IPS DF 19.7 (cell line): ENCODE measurements around the gene PTPRN2.
"Not testable (repeated sequence)": the region's sequence is repeated elsewhere in the genome, so short reads cannot be mapped to it uniquely, and the experiment has no call there.

Experiments
- DNase-seq: peaks from one replicate; pipeline ENCODE4 v3.0.0-alpha.2; 2013; ENCODE audit warnings: low read depth, low spot score

Gene PTPRN2

DNA sequence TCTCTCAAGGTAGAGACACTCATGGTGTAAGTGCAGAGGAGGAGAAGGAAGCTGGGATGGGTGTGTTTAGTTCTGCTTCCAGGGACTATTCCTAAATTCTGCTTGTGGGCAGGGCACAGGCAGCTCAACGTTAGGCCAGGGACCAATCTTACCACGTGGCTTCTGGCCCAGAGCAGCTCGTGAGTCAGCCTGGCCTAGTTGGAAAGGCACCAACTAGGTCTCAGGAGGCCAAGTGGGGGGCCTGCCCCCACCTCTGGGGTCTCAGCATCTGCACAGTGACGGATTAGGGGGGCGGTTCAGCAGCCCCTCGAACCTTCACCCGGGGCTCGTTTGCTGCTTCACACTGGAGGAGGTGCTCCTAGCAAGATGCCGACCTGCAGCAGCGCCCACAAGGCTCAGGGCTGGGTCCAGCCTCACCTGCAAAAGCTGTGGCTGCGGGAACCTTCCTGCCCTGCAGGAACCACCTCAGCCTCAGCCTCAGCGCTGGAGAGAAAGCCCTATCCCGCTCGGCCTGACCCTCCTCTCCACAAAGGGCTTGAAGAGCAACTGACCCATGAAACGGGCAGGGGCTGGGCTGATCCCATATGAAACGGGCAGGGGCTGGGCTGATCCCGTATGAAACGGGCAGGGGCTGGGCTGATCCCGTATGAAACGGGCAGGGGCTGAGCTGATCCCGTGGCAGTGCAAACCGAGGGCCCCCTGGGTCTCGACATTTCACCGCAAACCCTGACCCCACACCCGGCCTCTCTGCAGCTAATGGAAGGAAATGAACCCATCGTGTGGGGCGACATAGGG is 803.4 kb downstream of the PTPRN2 start:
- no peak for DNase-seq

DNA sequence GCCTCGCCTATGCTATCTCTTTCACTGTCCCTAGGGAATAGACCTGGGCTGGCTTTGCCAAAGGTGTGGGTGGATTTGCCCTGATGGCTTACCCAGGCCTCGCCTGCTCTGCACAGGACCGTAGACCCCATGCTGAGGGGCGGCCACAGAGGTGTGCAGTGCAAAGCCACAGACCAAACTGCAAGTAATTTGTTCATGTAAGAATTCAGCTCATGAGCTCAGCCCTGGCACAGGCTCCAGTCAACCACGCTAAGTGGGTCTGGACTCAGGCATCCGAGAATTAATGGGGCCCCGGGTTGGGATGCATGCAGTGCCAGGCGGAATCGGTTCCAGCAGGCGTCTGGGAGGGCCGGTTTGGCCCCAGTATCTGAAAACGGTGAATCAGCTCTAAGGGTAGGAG is 805.6 kb downstream of the PTPRN2 start:
- no peak for DNase-seq

DNA sequence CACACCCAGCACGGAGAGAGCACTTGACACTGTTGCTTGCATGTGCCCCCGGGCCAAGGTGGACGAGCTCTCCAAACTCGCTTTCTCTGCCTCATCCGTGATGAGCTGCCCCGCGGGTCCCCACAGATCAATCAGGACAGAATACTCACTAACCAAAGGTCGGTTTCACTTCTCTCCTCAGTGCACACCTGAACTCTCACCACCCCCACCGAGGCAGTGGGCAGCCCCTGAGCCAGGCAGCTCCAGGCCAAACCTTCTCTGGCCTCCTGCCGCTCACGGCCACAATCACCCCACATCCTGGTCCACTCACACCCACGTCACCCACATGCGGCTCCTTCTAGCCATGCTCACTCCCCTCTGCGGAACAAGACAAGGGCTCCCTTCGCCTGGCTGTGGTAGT is 806.9 kb downstream of the PTPRN2 start:
- DNase-seq = no peak

DNA sequence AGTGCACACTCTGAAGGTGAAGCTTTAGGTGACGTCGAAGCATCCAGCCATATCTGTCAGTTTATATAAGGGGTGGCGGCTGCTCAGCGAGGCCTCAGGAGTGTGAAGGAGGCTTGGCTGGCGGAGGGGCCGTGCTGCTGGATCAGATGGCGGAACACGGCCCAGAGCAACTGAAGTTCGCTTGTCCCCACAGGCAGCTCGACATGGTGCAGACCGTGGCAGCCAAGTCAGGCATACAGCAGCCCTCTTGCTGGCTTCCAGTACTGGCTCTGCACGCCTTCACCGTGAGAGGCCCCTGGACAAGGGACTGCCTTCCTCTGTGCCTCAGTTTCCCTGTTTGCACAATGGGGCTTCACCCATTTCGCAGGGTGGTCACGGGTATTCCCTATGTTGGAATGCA is 807.3 kb downstream of the PTPRN2 start:
- no peak for DNase-seq

DNA sequence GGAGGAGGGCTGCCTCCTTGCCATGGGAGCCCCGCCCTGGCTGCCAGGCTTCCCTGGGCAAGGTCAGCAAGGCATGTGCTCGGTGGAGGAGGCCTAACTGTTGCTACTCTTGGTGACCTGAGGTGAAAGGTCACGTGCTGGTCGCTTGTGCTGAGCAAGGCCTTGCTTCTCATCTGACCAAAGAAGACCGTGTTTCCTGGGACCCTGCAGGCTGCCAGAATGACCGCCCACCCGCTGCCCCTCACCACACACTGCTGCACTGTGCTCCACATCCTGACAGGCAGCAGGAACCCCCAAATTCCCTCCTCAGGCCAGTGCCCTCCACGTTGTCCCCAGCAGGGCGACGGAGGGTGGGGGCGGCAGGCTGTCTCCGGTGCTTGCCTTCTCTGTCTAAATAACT is 808.4 kb downstream of the PTPRN2 start:
- no peak for DNase-seq

DNA sequence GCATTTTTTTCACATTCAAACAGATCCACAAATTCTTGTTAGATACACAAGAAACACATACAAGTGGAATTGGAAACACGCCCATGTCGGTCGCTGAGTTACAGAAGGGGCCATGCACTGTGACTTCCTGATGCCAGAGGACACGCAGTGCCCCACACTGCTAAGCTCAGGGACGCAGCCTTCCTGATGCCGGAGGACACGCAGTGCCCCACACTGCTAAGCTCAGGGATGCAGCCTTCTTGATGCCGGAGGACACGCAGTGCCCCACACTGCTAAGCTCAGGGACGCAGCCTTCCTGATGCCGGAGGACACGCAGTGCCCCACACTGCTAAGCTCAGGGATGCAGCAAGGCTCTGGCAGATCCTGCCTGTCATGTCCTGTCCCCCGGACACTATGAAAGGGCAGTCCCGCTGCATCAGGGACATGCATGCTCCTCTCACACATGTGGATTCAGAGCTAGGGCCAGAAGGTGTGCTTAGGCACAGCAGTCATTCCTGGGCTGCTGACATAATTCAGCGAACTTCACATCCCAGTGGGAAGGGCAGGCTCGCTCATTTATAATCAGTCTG is 810.3 kb downstream of the PTPRN2 start:
- DNase-seq = not testable (repeated sequence)

- DNase-seq = no peak
These were observed 811.9 kb downstream of the PTPRN2 start for GRCh38 chr7:157775560-157776332.

GRCh38 chr7:157775021-157775559 is 812.5 kb downstream of the PTPRN2 start:
- DNase-seq = no peak

DNA sequence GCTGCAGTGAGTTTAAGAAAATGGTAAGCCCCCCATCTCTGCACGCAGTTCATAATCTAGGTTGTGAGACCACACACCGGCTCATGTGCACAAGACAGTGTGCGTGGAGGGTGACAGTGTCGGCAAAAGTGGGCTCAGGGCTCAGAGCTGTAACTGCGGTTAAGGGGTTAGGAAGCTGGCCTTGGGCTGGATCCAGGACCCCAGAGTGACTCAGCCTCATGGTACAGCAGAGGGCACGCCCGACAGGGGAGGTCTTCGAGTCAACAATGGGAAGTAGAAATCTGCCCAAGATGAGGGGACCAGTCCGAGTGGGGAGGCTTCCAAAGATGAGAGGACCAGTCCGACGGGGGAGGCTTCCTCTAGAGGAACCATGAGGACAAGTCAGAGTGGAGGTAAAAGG is 813.1 kb downstream of the PTPRN2 start:
- no peak for DNase-seq

GRCh38 chr7:157773361-157773760 is 814.3 kb downstream of the PTPRN2 start:
- no peak for DNase-seq

- DNase-seq = no peak
These were observed 815.0 kb downstream of the PTPRN2 start for GRCh38 chr7:157772486-157773130.

GRCh38 chr7:157771689-157772088 is 815.9 kb downstream of the PTPRN2 start:
- DNase-seq = no peak

DNA sequence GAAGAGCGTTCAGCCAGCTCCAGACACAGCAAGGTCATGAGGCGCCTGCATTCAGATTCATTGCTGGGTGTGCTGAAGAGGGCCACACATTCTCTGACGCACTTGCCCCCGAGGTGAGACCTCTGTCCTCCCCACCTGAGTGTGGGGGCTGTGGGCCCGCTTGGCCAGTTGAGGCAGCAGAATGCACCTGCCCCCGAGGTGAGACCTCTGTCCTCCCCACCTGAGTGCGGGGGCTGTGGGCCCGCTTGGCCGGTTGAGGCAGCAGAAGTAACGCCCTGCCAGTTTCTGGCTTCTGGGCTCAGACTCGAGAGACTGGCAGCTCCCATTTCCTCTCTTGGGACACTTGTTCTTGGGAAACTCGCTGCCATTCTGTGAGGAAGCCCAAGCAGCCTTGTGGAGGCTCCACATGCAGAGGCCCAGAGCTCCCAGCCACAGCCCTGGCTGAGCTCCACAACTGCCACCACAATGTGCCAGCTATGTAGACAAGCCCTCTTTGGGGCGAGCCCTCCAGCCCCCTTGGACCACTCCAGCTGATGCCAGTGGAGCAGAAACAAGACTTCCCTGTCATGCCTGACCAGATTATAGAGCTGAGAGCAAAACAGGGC is 816.8 kb downstream of the PTPRN2 start:
- no peak for DNase-seq

- DNase-seq = no peak
These were observed 818.0 kb downstream of the PTPRN2 start for GRCh38 chr7:157769526-157770215.

DNA sequence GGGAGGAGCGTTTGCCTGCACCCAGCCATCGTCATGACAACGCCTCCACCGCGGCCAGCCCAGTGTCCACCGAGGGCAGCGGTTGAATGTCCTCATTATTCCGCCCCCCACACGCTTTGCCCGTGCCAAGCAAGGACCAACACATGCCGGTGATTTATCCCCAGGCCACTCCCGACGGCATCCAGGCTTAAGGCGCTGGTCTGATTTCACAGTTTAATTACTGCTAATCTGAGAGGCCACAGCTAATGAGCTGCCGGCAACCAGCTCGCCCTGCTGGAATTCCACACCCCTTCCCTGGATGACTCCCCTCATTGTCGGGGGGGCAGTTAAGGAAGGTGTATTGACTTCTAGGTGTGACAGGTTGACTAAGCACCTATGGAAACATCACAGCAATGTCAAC is 818.5 kb downstream of the PTPRN2 start:
- DNase-seq = no peak

DNA sequence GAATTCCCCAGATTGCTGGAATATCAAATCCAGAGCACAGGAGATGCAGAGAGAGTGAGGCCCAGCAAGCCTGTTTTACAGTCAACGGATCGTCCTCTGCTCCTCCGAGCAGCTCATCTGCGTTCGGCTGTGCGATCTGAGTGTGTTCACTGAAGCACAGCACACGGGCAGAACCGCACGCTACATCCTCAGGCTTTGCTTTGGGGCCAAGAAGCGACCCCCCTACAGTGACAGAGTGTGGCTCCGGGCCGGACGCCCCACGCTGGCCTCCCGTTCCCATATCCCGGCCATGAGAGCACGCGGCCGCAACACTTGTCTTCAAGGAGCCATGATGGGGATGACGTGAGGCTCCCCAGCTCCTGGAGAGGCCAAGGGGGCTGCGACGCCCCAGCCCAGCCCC is 819.4 kb downstream of the PTPRN2 start:
- DNase-seq = no peak

- no peak for DNase-seq
These were observed 820.0 kb downstream of the PTPRN2 start for GRCh38 chr7:157767506-157768197.

DNA sequence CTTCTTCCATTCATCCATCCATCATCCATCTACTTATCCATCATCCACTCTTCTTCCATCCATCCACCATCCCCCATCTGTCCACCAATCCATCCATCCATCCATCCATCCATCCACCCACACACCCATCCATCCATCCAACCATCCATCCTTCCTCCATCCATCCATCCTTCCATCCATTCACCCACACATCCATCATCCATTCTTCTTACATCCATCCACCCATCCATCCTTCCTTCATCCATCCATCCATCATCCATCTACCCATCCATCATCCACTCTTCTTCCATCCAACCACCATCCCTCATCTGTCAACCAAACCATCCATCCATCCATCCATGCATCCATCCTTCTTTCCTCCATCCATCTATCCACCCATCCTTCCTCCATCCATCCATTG is 821.5 kb downstream of the PTPRN2 start:
- DNase-seq = no peak

- no peak for DNase-seq
These were observed 822.6 kb downstream of the PTPRN2 start for GRCh38 chr7:157764946-157765537.

DNA sequence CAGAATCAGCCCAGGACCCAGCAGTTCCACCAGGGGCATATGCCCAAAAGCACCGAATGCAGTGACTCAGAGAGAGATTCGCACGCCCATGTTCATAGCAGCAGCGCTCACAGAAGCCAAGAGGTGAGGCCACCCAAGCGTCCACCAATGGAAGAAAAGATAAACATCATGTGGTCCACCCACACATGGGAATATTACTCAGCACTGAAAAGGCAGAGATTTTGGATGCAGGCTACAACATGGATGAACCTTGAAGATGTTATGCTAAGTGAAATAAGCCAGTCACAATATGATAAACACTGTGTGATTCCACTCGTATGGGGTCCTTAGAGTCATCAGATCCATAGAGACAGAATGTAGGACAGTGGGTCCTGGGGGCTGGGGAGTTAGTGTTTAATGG is 823.4 kb downstream of the PTPRN2 start:
- DNase-seq = no peak
